ENCODE results near the gene NT5DC1. TPM values are rescaled to one million over a fixed set of nuclear protein-coding genes. Genes with fewer than 3 reads are reported as not detected.

The NT5DC1 gene
- total and polyA plus RNA-seq, 2 experiments from 2014 or later = 14.1 to 48.9 TPM

DNA sequence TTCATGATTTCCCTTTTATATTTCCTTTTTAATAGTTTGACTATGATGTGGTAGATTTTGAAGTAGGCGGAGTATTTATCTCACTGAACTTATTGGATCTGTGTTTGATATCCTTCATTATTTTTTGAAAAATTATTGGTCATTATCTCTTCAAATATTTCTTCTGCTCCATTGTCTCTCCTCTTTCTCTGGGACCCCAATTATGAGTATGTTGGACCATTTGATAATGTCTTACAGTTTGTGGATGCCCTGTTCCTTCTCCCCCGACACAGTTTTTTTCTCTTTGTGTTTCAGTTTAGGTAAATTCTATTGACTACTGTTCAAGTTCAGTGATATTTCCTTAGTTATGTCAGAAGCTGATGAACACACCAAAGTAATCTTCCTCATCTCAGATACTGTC, 74.7 kb downstream of the NT5DC1 start:
- H3K36me3 ChIP-seq = no peaks in the 10 kb centered on the region
- no peak for TF ChIP-seq CTCF (IDR thresholded peaks at IDR 0.05; ENCODE audit: low read depth, low read length)
- H3K9me3 ChIP-seq (ENCODE audit: low read depth) = no peaks in the 10 kb centered on the region
- H3K4me1 ChIP-seq (ENCODE audit: low read depth) = no peaks in the 10 kb centered on the region
- no peak overlapping the region for H3K27ac ChIP-seq
- no peak overlapping the region for H3K4me3 ChIP-seq
- H3K27me3 ChIP-seq = no peaks in the 10 kb centered on the region
- DNase-seq (ENCODE audit: low read depth in 1 of 2, low spot score in 1 of 2) = no peak

DNA sequence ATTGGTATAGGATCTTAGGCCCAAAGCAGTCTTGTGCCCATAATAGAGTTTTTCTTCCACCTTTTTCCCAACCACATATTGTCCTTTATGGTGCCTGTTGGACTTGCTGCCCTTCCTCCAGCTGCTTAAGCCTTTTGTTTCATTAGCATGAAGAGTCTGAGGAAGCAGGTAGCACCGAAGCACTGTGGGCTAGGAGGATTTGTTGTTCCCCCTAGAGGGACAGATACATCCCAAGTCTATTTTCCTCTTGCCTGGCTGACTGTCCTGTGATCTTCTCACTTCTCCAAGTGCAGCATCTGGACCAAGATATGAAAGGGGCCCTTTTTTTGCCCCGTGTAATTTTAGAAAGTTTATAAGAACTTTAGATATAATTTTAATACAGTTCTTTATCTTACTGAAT, 75.9 kb downstream of the NT5DC1 start:
- no peaks in the 10 kb centered on the region for H3K4me1 ChIP-seq (ENCODE audit: low read depth)
- no peak for TF ChIP-seq CTCF (IDR thresholded peaks at IDR 0.05; ENCODE audit: low read depth, low read length)
- H3K4me3 ChIP-seq = no peak overlapping the region
- no peaks in the 10 kb centered on the region for H3K27me3 ChIP-seq
- no peaks in the 10 kb centered on the region for H3K9me3 ChIP-seq (ENCODE audit: low read depth)
- H3K27ac ChIP-seq = no peak overlapping the region
- no peak for DNase-seq (ENCODE audit: low read depth in 1 of 2, low spot score in 1 of 2)
- H3K36me3 ChIP-seq = no peaks in the 10 kb centered on the region

GRCh38 chr6:116180375-116180774, 79.7 kb downstream of the NT5DC1 start:
- TF ChIP-seq CTCF (IDR thresholded peaks at IDR 0.05; ENCODE audit: low read depth, low read length) = no peak
- no peaks in the 10 kb centered on the region for H3K36me3 ChIP-seq
- H3K27me3 ChIP-seq = no peaks in the 10 kb centered on the region
- H3K27ac ChIP-seq = no peak overlapping the region
- H3K9me3 ChIP-seq (ENCODE audit: low read depth) = no peaks in the 10 kb centered on the region
- DNase-seq (ENCODE audit: low read depth in 1 of 2, low spot score in 1 of 2) = no peak
- no peak overlapping the region for H3K4me3 ChIP-seq
- no peaks in the 10 kb centered on the region for H3K4me1 ChIP-seq (ENCODE audit: low read depth)

DNA sequence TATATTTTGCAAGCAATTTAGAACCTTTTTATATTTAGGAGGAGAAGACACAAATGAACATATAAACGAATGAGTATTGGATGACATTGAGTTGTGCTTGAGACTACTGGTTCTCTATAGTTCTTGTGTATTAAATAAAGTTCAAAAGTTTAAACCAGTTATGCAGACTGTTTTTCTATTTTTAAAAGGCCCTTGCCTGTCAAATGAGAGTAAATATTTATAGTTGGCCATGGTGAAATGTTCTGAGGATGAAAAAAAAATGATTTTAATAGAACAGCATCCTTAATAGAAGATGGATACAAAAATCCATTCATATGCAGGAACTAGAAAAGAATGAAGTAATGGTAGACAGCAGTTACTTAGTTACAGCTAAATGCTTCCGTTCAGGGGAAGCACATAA, 88.8 kb downstream of the NT5DC1 start:
- no peaks in the 10 kb centered on the region for H3K4me1 ChIP-seq (ENCODE audit: low read depth)
- no peak overlapping the region for H3K4me3 ChIP-seq
- H3K27me3 ChIP-seq = no peaks in the 10 kb centered on the region
- H3K27ac ChIP-seq = no peak overlapping the region
- H3K36me3 ChIP-seq = no peaks in the 10 kb centered on the region
- no peak for TF ChIP-seq CTCF (IDR thresholded peaks at IDR 0.05; ENCODE audit: low read depth, low read length)
- H3K9me3 ChIP-seq (ENCODE audit: low read depth) = no peaks in the 10 kb centered on the region
- DNase-seq (ENCODE audit: low read depth in 1 of 2, low spot score in 1 of 2) = no peak

DNA sequence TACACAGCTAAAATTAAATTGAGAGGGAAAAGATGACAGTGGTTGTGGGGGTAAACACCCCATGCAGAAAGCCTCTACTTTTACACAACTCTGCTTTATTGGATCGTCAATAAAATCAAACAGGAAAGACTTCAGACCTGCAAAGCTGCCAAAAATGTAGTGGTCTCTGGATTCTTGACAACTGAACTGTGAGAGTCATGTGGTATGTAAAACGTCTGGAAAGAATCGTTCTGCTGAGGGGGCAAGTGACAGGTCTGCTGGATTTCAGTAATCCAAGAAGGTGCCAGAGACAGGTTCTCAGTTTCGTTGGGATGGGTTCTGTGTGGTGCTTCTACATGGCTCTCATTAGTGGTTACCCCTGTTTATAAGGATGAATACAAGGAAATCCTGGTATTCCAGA, 89.9 kb downstream of the NT5DC1 start:
- Histone ChIP-seq H3K4me3 (no peak overlapping the region), H3K27me3 (no peaks in the 10 kb centered on the region), H3K4me1 (ENCODE audit: low read depth) (no peaks in the 10 kb centered on the region), H3K27ac (no peak overlapping the region), H3K9me3 (ENCODE audit: low read depth) (no peaks in the 10 kb centered on the region), H3K36me3 (no peaks in the 10 kb centered on the region)
- no peak for TF ChIP-seq CTCF (IDR thresholded peaks at IDR 0.05; ENCODE audit: low read depth, low read length)
- DNase-seq (ENCODE audit: low read depth in 1 of 2, low spot score in 1 of 2) = peak; percentile 11 to 93

GRCh38 chr6:116191881-116192280, 91.2 kb downstream of the NT5DC1 start:
- Histone ChIP-seq H3K36me3 (no peaks in the 10 kb centered on the region), H3K27me3 (no peaks in the 10 kb centered on the region), H3K4me3 (no peak overlapping the region), H3K4me1 (ENCODE audit: low read depth) (no peaks in the 10 kb centered on the region), H3K27ac (no peak overlapping the region), H3K9me3 (ENCODE audit: low read depth) (no peaks in the 10 kb centered on the region)
- DNase-seq (ENCODE audit: low read depth in 1 of 2, low spot score in 1 of 2) = no peak
- TF ChIP-seq CTCF (IDR thresholded peaks at IDR 0.05; ENCODE audit: low read depth, low read length) = no peak
